ENCODE data around the gene SMIM44. TPM values are rescaled to one million over a fixed set of nuclear protein-coding genes. Genes with fewer than 3 reads are reported as not detected.

SMIM44 gene
- total and polyA plus RNA-seq, 8 donors = not detected

DNA sequence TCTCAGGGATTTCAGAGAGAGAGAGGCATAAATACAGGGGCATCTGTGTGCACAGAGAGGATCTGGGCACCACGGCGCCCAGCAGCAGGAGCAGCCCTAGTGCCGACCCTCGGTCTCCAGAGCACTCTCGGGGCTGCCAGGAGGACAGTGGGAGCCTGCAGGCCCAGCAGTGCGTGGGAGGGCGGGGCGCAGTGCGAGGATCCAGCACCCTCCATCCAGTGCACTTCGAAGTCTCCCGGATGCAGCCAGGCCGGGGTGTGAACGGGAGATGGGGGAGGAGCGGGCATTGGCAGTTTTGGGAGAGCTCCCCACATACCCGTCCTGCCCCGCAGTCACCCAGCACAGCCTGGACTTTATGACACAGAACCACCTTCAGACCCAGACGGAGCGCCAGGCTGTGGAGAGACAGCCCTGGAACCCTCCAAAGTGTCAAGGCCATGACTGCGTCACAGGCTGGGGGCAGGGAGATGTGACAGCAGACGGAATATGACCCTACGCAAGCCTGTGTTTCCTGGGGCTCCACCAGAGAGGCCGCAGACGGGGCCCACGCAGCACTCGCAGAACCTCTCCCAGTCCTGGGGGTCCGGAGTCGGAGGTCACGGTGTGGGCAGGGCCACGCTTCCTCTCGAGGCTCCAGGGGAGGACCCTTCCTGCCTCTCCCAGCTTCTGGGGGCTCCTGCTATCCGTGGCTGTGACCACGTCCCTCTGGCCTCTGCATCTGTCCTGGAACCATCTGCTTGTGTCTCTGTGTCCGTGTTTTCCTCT is 41.0 kb upstream of the SMIM44 start:
- TF ChIP-seq, protein P1, sequence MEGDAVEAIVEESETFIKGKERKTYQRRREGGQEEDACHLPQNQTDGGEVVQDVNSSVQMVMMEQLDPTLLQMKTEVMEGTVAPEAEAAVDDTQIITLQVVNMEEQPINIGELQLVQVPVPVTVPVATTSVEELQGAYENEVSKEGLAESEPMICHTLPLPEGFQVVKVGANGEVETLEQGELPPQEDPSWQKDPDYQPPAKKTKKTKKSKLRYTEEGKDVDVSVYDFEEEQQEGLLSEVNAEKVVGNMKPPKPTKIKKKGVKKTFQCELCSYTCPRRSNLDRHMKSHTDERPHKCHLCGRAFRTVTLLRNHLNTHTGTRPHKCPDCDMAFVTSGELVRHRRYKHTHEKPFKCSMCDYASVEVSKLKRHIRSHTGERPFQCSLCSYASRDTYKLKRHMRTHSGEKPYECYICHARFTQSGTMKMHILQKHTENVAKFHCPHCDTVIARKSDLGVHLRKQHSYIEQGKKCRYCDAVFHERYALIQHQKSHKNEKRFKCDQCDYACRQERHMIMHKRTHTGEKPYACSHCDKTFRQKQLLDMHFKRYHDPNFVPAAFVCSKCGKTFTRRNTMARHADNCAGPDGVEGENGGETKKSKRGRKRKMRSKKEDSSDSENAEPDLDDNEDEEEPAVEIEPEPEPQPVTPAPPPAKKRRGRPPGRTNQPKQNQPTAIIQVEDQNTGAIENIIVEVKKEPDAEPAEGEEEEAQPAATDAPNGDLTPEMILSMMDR (IDR thresholded peaks at IDR 0.05) = no peak
- no peak overlapping the region for H3K27ac ChIP-seq
- ATAC-seq (no peak), DNase-seq (no peak)
- intact Hi-C loops (cut with DNase I) = no loop called here
- H3K4me3 ChIP-seq = no peak overlapping the region
- no peaks in the 10 kb centered on the region for H3K9me3 ChIP-seq
- peaks cover 0 to 87% of the 10 kb centered on the region in 2 donors for H3K36me3 ChIP-seq
- no peaks in the 10 kb centered on the region for H3K4me1 ChIP-seq
- H3K27me3 ChIP-seq = no peaks in the 10 kb centered on the region

DNA sequence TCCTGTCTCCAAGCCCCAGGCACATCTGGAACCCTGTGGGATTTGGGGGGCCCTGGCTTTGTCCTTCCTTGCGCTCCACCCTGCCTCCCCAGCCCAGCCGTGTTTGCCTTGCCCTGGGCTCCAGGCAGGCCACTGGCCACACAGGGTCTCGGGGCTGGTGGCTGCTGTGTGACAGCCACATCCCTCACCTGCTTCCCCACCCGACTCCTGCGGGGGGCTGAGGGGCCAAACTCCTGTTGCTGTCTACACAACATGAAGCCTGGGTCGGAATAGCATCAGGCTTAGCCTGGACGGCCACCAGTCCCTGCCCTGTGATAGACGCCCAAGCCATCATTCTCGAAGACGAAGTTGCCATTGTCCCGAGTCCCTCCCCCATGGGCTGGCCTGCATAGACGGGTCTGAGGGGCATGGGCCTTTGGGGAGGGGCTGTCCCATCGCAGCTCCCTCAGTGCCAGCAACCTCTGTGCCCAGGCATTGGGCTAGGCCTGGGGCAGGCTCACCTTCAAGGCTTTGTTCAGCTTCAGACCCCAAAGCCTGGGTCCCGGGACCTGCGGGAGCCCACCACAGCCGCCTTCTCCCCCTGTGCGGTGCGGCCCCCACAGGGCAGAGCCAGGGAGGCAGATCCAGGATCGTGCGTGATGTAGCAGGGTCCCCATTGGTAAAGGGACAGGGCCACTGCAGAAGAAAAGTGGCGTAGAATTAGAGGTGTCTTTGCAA is 40.3 kb upstream of the SMIM44 start:
- intact Hi-C loops (cut with DNase I) = no loop called here
- H3K27ac ChIP-seq = no peak overlapping the region
- H3K36me3 ChIP-seq = peaks cover 0 to 92% of the 10 kb centered on the region in 2 donors
- TF ChIP-seq, protein P1 (IDR thresholded peaks at IDR 0.05) = no peak
- no peaks in the 10 kb centered on the region for H3K4me1 ChIP-seq
- DNase-seq = no peak
- no peaks in the 10 kb centered on the region for H3K9me3 ChIP-seq
- no peak for ATAC-seq
- no peaks in the 10 kb centered on the region for H3K27me3 ChIP-seq
- no peak overlapping the region for H3K4me3 ChIP-seq

DNA sequence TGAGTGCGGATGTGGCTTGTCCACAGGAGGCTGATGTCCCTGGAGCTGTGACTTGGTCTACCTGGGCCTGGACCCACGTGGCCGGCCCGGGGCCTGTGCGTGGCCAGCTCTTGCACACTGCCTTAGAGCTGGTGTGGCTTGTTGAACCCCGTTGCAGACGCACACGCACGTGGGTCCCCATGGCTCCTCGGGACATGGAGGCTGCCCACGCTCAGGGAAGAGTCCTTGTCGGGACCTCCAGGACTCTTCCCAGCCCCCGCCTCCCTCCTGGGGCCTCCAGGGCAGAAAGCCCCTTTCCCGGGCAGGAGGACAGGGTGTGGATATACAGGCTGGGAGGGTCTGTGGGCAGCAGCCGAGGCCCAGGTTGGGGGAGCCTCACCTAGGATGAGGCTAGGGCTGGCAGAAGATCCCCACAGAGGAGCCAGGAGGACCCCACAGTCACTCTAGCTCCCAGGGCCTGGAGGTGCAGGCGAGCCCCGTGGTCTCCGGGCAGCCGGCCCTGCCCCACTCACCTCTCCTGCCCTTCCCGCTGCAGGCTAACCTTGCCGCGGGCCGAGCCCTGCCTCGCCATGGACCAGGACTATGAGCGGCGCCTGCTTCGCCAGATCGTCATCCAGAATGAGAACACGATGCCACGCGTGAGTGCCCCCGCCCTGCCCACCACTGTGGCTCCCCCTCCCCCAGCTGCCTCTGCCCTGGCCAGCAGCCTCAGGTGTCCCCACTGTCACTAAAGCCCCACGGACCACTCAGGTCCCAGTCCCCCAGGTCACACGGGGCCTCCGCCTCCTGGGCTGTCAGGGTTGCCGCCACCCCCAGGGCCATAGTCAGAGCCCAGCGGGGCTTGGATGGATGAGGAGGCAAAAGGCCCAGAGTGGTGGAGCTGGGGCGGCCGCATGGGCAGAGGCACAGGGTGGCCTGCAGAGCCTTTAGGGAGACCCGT is 39.5 kb upstream of the SMIM44 start:
- Histone ChIP-seq H3K4me3 (no peak overlapping the region), H3K27ac (no peak overlapping the region), H3K27me3 (no peaks in the 10 kb centered on the region), H3K36me3 (peaks cover 0 to 84% of the 10 kb centered on the region in 2 donors), H3K4me1 (peaks cover 0 to under 1% of the 10 kb centered on the region in 2 donors), H3K9me3 (no peaks in the 10 kb centered on the region)
- TF ChIP-seq, protein P1 (IDR thresholded peaks at IDR 0.05) = no peak
- no peak for DNase-seq
- ATAC-seq = no peak
- intact Hi-C loops (cut with DNase I) = no loop called here

DNA sequence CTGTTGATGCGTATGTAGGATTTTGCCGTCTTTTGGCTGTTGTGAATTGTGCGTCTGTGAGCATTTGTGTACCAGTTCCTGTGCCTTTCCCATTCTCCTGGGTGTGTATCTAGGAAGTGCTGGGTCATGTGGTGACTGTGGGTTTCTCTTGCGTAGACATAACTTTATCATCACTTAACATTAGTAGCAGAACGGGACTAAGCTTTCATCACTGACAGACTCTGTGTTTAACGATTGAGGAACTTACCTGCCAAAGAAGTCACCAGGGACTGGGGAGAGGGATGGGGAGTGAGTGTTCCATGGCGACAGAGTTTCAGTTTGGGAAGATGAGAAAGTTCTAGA is 37.8 kb upstream of the SMIM44 start:
- H3K9me3 ChIP-seq = no peaks in the 10 kb centered on the region
- no peak overlapping the region for H3K27ac ChIP-seq
- peaks cover 0 to 15% of the 10 kb centered on the region in 2 donors for H3K4me1 ChIP-seq
- H3K4me3 ChIP-seq = no peak overlapping the region
- TF ChIP-seq, protein P1 (IDR thresholded peaks at IDR 0.05) = no peak
- H3K27me3 ChIP-seq = no peaks in the 10 kb centered on the region
- no peak for DNase-seq
- ATAC-seq = no peak
- peaks cover 0 to 74% of the 10 kb centered on the region in 2 donors for H3K36me3 ChIP-seq
- intact Hi-C loops (cut with DNase I) = no loop called here
